ENCODE measurements around the gene PCMTD2.
"Not testable (repeated sequence)": the region's sequence is repeated elsewhere in the genome, so short reads cannot be mapped to it uniquely, and the experiment has no call there.

Gene PCMTD2

DNA sequence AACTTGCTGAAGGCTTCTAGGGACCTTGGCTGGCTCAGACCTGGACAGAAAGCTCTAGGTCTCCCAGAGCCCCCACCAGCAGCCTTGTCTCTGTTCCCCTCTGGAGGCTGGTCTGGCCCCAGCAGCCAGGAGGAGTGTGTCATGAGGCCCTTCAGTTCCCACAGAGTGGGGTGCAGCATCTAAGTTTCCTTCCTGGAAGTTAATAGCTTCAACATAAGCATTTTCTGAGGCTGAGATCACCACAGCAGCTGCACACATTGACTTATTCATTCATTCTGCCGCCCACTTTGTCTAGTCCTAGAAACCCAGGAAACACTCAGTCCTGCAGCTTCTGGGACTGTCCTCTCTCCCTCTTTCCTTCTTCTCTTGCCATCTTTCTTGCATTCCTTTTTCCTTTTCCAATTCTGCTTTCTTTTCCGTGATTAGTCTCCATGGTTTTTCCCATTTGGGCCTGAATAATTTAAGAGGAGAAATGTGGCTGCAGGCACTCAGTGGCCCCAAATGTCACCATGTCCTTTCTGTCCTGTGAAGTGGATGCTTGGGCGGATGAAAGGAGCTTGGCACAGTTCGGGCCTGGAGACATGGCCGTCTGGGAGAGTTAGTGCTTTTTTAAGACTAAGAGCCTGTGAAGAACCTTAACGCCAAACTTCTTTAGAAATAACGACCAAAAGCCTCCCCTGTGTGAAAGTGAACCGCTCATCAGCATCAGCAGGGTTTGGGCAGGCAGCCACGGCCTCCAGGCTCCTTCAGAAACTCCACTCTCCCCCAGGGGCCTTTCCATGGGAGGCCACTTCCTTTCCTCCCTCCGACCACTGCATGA lies 31.0 kb upstream of the PCMTD2 start:
- no peak for DNase-seq (ENCODE audit: low read depth in 2 of 3, low spot score in 1 of 3)

DNA sequence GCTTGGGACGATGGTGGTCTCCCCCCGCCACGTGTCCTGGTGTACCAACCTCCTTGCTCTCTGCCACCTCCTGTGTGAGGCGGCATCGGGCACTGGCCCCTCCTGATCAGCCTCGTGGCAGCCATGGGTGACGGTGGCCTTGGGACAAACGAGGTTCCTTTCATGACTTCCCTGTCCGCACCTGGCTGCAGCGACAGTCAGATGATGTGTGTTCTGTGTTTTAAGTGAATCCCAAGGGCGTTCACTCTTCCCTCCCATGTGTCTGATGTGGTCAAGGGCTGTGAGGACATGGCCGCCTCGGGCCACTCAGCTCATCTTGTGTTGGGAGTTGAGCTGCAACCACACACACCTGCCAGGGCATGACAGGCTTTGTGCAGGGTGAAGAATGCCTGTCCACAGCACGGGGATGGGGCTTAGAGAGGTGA lies 30.4 kb upstream of the PCMTD2 start:
- DNase-seq (ENCODE audit: low read depth in 2 of 3, low spot score in 1 of 3), result no peak

DNA sequence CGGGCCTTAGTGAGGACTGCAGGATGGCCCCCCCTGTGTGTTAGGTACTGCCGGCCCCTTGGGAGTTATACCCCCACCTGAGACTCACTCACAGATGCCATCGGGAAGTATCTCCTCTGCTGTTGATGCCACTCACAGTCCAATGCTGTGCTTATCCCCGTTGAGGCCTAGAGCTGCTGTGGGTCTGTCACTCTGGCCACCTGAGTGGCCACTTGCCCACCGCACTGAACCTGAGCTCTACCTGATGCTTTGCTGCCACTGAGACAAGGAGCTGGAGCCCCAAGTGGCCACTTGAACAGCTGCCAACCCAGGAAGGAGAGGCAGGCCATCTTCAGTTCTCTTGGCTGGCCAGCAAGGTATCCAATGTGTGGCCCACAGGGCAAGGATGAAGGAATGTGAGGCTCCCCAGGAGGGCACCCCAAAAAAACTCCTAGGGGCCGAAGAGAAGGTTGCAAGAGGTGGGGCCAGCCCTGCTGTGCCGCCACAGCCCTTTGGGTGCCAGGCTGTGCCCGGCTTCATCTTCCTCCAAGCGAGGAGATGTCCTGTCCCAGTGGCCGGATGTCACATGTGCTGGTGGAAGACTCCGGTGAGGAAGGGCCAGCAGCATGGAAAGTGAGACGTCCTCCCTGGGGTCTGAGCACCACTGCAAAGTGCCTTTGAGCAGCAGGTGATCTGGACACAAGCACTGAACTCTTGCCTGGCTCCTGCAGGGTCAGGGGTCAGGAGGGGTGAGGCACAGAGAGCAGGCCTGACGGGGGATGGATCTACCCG lies 29.5 kb upstream of the PCMTD2 start:
- DNase-seq (ENCODE audit: low read depth in 2 of 3, low spot score in 1 of 3), result no peak

DNA sequence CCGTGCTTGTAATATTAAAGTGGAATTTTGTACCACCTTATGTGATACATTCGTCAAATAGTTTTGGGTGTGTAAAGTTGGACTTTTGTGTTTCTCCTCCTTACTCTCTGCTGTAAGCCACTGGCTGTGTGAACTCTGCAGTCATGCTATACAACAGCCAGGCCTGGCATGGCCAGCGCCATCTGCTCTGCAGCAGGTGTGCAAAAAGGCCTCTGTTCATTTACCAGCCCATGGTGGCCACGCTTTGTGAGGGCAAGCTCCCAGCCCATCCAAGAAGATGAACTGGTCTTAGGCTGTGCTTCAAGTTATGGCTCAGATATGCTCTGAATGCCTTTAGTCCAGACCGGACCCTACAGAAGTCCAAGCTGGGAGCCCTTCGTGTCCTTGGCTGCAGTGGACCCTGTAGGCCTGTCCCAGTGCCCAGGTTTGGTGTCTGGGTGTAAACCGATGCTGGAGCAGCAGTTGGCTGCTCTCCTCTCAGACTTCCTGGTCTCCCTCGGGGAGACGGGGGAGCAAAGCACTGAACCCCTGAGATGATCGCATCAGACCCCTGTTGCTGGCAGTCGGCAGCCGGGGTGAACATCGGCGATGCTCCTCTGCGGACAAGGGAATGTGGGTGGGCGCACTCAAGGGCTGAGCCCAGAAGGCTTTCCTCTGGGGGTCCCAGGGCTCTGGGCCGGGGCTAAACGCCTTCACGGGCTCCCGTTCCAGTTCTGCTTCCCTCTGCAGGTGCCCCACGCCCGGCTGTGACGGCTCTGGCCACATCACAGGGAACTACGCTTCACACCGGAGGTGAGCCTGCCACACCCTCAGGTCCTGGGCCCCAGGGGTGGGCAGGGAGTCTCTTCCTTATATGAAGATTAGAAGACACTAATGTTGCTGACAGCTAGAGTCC lies 28.6 kb upstream of the PCMTD2 start:
- DNase-seq (ENCODE audit: low read depth in 2 of 3, low spot score in 1 of 3), result no peak

GRCh38 chr20:64228086-64228653 lies 27.4 kb upstream of the PCMTD2 start:
- DNase-seq (ENCODE audit: low read depth in 2 of 3, low spot score in 1 of 3), result no peak

DNA sequence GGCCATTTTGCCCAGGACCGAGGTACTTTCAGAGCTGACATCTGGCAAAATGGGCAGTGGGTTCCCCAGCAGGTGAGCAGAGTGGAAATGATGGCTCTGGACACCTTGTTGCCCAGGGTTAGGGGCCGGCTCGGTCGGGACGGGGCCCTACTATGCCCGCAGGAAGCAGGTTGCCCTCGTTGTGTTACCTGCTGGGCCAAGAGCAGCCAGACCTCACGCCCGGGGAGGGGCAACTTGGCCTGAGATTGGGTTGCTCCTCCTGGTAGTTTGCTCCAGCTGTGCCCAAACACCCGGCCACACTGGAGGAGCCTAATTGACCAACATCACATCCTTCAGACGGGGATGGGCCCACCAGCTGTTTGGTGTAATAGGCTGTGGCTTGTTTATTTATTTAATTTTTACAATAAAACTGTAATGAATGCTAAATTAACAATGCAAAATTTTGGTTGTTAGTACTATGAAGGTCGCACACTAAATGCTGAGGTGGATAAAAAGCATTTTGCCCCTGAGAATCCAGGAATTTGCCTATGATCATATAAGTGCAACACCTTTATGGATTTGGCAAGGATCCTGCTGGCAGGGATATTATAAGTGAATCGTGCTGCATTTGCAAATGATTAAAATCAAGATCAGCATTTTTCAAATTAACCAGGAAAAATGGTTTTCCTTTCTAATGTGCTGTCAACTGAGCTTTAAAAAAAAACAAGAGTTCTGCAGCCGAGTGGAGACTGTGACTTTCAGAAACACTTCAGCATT lies 26.6 kb upstream of the PCMTD2 start:
- no peak for DNase-seq (ENCODE audit: low read depth in 2 of 3, low spot score in 1 of 3)

DNA sequence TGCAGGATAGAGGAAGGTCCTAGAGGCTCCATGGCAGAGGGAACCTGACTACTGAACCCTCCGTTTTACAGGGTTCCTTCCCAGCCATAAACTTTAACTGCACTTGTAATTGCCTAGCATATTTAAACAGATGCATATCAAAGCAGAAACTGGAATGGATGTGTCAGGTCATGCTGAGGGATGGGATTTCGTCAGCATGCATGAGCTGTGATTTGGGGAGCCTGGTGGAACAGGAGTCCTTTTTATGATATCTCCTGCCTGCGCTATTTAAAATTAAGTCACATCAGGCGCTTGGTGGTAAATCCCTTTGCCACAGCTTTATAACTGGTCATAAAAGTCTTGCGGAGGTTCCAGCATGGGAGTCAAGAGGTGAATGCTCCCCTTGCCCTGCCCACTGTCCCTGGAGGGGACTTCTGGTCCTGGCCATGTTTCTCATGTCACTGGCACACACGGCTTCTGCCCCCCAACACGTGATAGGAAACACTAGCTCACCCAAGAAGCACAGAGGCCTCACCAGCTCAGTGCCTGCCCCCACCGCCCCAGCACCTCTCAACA lies 26.0 kb upstream of the PCMTD2 start:
- no peak for DNase-seq (ENCODE audit: low read depth in 2 of 3, low spot score in 1 of 3)

- no peak for DNase-seq (ENCODE audit: low read depth in 2 of 3, low spot score in 1 of 3)
These were observed 24.9 kb upstream of the PCMTD2 start for GRCh38 chr20:64230461-64231145.

DNA sequence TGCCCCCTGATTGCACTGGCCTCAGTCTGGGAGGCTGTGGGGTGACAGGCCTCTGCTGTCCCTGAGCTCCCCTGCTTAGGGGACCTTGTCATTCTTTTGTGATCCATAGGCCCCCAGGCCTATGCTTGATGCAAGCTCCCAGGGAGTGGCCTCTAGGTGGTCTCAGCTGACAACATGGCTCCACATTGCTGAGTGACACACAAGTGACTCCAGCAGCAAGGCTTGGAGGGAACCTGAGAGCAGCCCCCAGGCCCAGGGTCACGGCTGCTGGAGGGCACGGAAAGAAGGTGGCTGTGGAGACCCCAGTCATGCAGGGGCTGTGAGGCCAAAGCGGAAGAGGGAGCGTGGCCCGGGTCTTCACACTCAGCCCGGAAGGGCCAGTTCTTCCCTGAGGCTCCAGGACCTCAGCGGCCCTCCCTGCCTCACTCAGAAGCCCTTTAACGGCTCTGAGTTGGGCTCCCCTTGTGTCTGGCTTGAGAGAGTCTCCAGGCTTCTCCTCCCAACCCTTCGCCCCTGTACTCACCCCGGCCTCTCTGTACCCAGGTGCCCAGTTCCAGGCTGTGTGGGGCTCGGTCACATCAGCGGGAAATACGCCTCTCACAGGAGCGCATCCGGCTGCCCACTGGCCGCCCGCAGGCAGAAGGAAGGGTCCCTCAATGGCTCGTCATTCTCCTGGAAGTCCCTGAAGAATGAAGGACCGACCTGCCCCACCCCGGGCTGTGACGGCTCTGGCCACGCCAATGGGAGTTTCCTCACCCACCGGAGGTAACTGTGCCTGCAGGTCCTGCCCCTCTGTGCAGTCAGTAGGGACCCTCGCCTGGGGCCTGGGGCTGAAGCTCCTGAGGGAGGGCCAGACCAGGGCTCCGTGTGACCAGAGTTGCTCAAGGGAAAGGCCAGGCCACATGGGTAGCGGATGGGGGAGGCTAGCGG lies 23.7 kb upstream of the PCMTD2 start:
- no peak for DNase-seq (ENCODE audit: low read depth in 2 of 3, low spot score in 1 of 3)

GRCh38 chr20:64232794-64233193 lies 22.8 kb upstream of the PCMTD2 start:
- DNase-seq (ENCODE audit: low read depth in 2 of 3, low spot score in 1 of 3), result no peak

GRCh38 chr20:64233725-64234124 lies 21.8 kb upstream of the PCMTD2 start:
- no peak for DNase-seq (ENCODE audit: low read depth in 2 of 3, low spot score in 1 of 3)

- no peak for DNase-seq (ENCODE audit: low read depth in 2 of 3, low spot score in 1 of 3)
These were observed 21.2 kb upstream of the PCMTD2 start for GRCh38 chr20:64234291-64234791.

DNA sequence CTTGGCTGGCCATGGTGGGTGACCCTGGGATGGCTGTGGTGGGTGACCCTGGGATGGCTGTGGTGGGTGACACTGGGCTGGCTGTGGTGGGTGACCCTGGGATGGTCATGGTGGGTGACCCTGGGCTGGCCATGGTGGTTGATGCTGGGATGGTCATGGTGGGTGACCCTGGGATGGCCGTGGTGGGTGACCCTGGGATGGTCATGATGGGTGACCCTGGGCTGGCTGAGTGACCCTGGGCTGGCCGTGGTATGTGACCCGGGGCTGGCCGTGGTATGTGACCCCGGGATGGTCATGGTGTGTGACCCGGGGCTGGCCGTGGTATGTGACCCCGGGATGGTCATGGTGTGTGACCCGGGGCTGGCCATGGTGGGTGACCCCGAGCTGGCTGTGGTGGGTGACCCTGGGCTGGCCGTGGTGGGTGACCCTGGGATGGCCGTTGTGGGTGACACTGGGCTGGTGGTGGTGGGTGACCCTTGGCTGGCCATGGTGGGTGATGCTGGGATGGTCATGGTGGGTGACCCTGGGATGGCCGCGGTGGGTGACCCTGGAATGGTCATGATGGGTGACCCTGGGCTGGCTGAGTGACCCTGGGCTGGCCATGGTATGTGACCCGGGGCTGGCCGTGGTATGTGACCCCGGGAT lies 20.5 kb upstream of the PCMTD2 start:
- not testable (repeated sequence) for DNase-seq (ENCODE audit: low read depth in 2 of 3, low spot score in 1 of 3)

DNA sequence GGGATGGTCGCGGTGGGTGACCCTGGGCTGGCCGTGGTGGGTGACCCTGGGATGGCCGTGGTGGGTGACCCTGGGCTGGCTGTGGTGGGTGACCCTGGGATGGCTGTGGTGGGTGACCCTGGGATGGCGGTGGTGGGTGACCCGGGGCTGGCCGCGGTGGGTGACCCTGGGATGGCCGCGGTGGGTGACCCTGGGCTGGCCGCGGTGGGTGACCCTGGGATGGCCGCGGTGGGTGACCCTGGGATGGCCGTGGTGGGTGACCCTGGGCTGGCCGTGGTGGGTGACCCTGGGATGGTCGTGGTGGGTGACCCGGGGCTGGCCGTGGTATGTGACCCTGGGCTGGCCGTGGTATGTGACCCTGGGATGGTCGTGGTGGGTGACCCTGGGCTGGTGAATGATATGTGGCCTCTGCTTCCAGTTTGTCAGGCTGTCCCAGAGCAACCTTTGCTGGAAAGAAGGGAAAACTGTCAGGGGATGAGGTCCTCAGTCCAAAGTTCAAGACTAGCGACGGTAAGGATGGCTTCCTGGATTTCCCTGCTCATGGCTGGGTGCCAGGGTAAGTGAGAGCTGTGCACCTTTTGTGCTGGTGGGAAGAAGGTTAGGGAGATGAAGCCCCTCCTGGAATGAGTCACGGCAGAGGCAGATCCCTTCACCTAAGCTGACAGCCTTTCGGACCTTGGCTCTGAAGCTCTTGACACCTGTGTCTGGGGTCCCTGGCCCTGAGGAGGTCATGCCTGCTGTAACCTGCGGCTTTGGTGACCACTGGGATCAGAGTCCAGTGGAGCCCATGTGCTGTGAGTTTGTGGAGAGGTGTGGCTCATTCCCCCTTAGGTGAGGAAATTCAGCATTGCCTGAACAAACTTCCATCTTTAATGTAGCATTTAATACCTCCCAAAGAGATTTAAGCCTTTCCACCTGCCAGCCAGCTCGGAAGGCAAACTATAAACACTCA lies 19.1 kb upstream of the PCMTD2 start:
- no peak for DNase-seq (ENCODE audit: low read depth in 2 of 3, low spot score in 1 of 3)

- no peak for DNase-seq (ENCODE audit: low read depth in 2 of 3, low spot score in 1 of 3)
These were observed 18.2 kb upstream of the PCMTD2 start for GRCh38 chr20:64237316-64237715.

- DNase-seq (ENCODE audit: low read depth in 2 of 3, low spot score in 1 of 3), result no peak
These were observed 17.3 kb upstream of the PCMTD2 start for GRCh38 chr20:64238115-64238825.

Measured in stimulated activated CD4-positive, alpha-beta T cell treated with anti-CD3 and anti-CD28 coated beads, Interleukin-12 subunit alpha, Interleukin-12 subunit beta, amount 100 ng/mL, for 48 hours (primary cell).